GOT3 (cell line): ENCODE measurements around the gene KIF23.
"Not testable (repeated sequence)": the region's sequence is repeated elsewhere in the genome, so short reads cannot be mapped to it uniquely, and the experiment has no call there.

ENCODE experiments used
- DNase-seq: peaks from one replicate; lab custom pipeline; 2025; ENCODE audit warnings: mixed read lengths; lab: John Stamatoyannopoulos, UW

The KIF23 gene

DNA sequence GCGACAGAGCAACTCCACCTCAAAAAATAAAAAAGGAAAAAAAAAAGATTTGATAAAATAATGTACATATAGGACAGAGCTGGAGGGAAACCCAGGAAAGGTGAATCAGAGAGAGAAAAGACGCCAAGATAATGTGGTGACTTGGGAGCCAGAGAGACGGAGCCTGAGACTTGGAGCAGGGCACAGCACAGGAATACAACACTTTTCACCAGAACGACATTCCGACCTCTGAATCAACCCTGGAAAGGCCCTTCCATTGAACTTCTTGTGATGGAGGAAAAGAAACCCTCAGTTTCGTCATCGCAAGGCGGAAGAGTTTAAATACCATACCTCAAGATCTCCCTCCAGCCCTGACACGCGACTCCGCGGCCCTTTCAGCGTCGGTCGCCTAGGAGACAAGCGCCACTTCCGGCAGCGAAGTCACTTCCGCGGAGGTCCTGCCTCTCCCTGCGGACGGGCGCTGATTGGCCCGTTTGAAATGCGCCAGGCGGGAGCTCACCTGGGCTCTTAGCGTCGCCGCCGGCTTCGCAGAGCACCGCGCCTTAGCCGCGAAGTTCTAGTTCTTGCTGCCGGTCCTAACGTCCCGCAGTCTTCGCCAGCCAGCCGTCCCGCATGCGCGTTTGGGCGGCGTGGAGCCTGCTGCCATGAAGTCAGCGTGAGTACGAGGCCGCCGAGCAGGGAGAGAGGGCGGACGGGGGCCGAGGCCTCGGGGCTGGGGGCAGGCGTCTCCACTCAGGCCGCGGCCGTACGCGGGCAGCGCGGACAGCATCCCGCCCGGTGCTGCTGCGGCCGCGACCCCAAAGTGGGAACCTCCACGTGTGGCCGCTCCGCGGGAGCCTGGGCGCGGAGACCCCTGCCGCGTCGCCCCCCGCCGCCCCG, at the start of gene KIF23:
TSS of gene KIF23 (plus strand) at position 528 of the 879 bp plus-strand sequence. CDS start at position 645, 117 bp downstream.
- peak; percentile 66 for DNase-seq

DNA sequence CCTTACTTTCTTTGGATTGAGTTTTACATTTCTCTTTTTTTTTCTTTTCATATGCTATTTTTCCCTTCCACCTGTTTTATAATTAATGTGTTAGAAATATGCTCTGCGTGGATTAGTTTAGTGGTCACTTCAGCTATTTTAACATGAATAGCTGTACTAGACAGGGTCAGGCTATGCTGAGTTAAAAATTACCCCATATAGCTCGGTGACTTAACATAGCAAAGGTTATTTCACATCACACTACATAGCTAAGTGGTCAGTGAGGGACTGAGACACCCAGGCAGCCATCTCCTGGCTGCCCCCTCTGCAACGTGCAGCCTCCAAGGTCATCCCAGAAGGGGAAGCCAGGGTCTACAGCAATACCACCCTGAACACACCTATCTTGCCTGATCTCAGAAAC, 46.9 kb upstream of the KIF23 start:
- no peak for DNase-seq

DNA sequence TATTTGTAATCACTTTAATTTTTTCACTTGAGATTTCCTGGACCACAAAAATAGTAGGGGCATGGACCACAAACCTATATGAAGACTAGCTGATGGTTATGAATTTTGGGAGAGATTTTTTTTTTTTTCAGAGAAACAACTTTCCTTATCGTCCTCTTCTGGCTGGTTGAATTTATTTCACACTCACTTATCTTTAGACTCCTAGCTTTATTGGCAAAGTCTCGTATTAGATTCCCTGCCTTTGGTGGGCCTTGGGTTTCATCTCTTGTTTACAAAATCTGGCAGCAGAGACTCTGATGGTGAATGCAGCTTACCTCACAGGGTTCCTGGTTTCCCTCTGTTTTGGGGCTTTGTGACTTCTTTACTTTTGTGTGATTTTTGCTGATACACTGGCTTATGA, 44.5 kb upstream of the KIF23 start:
- DNase-seq, result no peak

DNA sequence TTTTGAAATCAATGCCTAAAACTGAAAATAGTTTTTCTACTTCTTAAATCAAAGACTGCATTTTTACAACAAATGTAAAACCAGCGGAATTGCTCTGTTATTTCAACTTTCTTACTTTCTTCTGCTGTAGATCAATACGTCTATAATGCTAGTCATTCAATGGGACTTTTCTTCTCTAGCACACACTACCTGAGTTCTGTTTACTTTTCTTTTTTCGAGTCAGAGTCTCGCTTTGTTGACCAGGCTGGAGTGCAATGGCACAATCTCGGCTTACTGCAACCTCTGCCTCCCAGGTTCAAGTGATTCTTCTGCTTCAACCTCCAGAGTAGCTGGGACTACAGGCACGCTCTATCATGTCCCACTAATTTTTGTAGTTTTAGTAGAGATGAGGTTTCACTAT, 40.7 kb upstream of the KIF23 start:
- DNase-seq, result no peak

GRCh38 chr15:69375151-69375790, 38.9 kb upstream of the KIF23 start:
- no peak for DNase-seq

DNA sequence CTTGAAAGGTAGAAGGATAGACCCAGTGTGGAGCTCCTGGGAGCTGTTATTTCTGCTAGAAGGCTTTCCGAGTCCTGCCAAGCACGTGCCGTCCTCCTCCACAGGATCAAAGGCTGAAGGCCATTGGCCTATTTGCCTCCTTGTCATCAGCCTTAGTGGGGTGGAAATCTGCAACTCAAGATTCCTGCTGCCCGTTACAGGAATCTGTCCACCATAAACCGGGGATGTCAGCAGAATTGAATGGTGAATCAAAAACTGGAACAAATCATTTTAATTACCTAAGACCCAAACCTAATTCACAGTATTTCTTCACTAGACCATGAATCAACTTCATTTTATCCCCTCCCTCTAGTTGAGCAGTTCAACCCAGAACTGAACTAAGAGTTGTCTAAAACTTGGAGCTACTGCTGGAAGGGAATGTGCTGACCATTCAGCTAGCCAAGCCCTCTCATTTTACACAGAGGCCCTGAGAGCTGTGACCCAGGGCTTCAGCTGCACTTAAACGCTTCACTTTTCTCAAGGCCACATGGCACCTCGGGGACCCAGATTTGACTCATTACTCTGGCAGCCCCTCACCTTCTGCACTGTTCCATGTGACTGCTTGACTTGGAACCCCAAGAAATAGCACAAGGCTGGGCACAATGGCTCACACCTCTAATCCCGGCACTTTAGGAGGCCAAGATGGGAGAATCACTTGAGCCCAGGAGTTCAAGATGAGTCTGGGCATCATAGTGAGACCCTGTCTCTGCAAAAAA, 36.8 kb upstream of the KIF23 start:
- no peak for DNase-seq

DNA sequence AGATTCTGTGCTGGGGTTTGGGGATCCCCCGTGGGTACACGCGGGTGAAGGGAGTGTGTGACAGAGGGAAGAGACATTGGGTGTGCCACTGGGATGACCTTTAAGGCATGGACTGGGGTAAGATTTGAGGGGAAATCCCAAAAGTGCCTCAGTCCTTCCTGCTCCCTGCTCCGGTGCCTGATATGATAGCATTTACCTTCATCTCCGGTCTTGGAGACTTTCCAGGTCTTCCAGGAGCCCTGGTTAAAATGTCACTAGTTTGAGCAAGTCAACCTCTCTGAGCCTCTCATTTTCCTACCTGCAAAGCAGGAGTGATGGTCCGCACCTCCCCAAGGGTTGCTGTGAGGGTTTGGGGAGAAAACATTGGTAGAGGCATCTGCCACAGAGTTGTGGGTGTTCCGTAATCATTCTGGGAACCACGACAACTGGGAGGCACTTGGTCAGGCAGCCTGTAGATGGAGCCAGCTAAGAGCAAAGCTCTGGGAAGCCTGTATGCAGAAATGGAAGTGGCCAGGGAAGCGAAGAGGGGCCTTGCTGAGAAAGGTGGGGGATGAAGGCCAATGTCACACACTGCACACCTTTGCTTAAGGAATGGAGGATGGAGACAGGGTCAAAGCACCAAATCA, 33.9 kb upstream of the KIF23 start:
- no peak for DNase-seq

DNA sequence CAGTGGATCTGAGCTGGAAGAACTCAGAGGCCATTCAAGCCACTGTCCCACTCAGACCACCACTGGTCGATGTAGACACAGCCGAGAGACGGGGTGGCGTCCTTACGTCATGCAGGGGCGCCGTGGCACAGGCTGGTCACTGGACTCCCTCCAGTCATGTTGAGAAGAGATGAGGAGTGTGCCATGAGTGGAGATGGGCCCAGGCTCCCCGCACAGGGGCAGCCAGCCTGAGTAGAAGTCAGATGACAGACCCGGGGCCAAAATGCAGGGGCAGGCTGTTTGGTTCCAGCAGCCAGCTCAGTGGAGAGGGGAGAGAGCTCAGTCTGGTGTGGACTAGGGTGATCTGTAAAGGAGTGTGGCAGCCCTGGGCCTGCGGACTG, 33.4 kb upstream of the KIF23 start:
- no peak for DNase-seq

DNA sequence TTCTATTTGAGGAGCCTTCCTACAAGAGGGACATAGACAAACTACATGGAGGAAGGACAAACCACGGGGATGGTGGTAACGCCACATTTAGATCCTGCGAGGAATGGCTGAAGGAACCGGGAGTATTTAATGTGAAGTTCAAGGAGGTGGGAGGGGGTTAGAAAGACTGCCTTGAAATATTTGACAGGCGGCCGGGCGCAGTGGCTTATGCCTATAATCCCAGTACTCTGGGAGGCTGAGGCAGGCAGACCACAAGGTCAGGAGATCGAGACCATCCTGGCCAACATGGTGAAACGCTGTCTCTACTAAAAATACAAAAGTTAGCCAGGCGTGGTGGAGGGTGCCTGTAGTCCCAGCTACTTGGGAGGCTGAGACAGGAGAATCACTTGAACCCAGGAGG, 32.0 kb upstream of the KIF23 start:
- DNase-seq, result not testable (repeated sequence)

DNA sequence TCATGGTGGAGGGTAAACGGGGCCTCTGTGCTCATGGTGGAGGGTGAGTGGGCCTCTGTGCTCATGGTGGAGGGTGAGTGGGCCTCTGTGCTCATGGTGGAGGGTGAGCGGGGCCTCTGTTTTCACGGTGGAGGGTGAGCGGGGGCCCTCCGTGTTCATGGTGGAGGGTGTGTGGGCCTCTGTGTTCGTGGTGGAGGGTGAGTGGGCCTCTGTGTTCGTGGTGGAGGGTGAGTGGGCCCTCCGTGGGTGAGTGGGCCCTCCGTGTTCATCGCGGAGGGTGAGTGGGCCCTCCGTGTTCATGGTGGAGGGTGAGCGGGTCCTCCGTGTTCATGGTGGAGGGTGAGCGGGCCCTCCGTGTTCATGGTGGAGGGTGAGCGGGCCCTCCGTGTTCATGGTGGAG, 30.1 kb upstream of the KIF23 start:
- DNase-seq, result not testable (repeated sequence)

GRCh38 chr15:69384626-69385598, 29.2 kb upstream of the KIF23 start:
- DNase-seq, result no peak

GRCh38 chr15:69385831-69386230, 28.3 kb upstream of the KIF23 start:
- DNase-seq, result no peak

GRCh38 chr15:69386284-69386683, 27.9 kb upstream of the KIF23 start:
- DNase-seq, result no peak

GRCh38 chr15:69388260-69388705, 25.9 kb upstream of the KIF23 start:
- no peak for DNase-seq

DNA sequence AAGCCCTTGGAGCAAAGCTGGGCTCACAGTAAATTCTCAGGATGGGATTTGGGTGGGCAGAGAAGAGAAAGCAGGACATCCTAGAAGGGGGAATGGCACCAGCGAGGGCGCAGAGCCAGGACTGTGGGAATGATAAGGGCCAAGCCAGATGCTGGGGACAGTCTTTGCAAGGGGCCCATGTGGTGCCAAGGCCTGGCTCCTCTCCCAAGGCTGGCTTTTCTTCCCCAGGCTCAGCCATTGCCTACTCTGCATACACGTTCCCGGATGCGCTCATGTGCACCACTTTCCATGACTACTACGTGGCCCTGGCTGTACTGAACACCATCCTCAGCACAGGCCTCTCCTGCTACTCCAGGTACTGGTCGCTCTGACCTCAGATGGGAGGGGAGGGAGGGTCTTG, 24.7 kb upstream of the KIF23 start:
- DNase-seq, result no peak

GRCh38 chr15:69390575-69390974, 23.6 kb upstream of the KIF23 start:
- DNase-seq, result no peak

- DNase-seq, result no peak
These were observed 22.9 kb upstream of the KIF23 start for GRCh38 chr15:69391046-69391757.

DNA sequence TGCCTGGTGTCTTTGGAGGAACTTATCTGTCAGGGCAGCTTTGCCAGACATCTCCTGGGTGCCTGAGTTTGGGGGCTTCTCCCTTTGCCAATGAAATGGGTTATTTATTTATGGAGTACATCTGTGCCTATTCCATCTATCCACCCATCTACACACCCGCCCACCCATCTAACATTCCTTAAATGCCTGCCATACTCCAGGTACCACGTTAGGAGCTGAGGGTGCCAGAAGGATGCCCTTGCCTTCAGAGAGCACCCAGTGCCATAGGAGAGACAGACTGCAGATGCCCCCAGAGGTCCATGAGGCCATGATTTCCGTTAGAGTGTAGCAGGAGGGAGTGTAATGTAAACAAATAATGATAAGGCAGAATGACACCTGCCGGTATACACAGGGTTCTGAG, 21.8 kb upstream of the KIF23 start:
- DNase-seq, result no peak

DNA sequence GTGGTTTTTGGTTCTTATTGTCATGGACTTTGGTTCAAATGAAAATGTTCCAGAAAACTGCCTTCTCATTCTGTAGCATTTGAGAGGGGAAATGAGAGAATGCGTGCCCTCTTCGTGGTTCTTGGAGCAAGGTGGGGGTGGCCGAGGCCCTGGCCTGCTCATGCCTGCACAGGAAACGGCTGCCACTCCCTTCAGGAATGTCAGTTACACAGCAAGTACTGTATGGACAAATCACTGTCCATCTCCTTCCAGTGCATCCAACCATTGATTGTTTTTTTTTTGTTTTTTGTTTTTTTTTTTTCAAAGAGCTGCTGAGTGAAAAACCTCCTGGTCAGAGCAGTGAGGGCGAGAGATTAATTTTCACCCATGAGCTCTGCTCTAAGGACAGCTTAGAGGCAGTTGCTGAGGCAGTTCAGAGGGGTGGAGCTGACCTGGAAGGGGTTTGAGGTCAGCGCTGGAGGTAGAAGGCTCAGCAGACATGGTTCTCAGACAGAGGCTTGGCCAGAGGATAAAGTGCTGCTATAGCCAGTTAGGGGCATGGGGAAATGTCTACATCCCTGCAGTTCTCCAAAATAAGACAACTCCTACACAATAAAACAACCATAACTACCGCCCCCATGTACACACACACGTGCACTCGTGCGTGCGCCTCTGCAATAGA, 20.2 kb upstream of the KIF23 start:
- no peak for DNase-seq
